ENCODE data around the gene TUFT1.
"Not testable (repeated sequence)": the region's sequence is repeated elsewhere in the genome, so short reads cannot be mapped to it uniquely, and the experiment has no call there.

TUFT1 gene

DNA sequence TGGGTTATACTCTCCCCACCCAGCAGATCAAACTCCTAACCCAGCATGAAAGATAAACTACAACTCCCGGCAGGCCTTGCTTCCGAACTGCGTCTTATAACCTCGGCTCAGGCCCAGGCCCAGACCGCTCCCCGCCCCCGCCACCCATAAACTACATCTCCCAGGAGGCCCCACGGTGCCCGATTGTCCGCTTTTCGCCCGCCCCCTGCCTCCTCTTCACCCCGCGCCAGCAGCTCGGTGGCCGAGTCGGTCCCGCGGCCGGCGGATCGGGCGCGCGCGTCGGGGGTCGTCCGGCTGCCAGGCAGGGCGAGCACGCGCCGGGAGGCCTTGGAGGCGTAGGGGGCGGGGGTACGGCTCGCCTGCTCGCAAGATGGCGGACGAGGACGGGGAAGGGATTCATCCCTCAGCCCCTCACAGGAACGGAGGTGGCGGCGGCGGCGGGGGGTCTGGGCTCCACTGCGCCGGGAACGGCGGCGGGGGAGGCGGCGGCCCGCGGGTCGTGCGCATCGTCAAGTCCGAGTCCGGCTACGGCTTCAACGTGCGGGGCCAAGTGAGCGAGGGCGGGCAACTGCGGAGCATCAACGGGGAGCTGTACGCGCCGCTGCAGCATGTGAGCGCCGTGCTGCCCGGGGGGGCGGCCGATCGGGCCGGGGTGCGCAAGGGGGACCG is 71.9 kb downstream of the TUFT1 start, which contains the start of gene SNX27:
TSS of gene SNX27 (plus strand) at position 219 of the 669 bp plus-strand sequence. CDS start at position 371, 152 bp downstream.
- H3K9me3 ChIP-seq (ENCODE audit: control insufficient read depth, low read depth, low read length): no peaks in the 10 kb centered on the region
- peak within 1 kb of the TSS; percentile 80 for H3K9ac ChIP-seq (ENCODE audit: low read length)
- H3K36me3 ChIP-seq (ENCODE audit: control insufficient read depth, low read depth, low read length): no peaks in the 10 kb centered on the region
- peaks cover 3% of the 10 kb centered on the region for H3K4me1 ChIP-seq (ENCODE audit: control insufficient read depth, low read depth, low read length)
- peak within 1 kb of the TSS; percentile 31 for H3K27ac ChIP-seq (ENCODE audit: low read length)
- no peaks in the 10 kb centered on the region for H3K27me3 ChIP-seq (ENCODE audit: control insufficient read depth, insufficient read depth, low read length)
- H3K4me3 ChIP-seq (ENCODE audit: low read length): peak within 1 kb of the TSS; percentile 97

DNA sequence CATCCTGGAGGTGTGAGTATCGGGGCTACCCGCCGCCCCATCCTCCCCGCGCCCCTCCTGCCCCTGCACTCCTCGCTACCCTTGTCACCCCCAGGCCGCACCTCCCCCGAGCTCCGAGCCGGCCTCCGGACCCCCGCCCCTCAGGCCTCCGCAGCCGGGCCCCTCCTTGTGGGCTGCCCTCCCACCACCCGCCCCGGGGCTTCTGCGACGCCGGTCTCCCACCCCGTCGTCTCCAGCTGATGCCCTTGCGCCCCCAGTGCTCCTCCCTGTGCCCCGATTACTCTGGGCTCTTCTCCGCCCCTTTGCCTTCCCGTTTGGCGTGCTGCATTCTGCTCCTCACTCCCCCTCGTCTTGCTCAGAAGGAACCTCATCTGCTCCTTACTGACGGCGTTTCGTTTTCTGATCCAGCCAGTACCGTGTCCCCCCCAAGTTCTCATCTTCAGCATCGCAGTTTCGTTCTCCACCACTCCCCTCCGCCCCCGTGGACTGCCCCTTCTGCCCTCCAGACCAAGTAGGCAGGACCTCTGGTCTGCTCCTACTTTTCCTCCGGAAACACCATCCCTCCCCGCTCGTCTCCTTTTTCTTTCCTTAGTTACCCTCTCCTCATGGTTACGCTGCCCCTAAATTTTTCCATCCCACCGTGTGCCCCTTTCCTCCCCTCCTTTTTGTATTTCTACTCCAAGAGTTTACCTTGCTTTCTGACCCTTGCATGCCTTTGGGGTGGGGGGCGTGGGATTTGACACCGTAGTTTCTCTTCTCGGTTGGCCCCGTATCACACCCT is 72.6 kb downstream of the TUFT1 start:
- Histone ChIP-seq H3K36me3 (ENCODE audit: control insufficient read depth, low read depth, low read length) (no peaks in the 10 kb centered on the region), H3K9me3 (ENCODE audit: control insufficient read depth, low read depth, low read length) (no peaks in the 10 kb centered on the region), H3K27me3 (ENCODE audit: control insufficient read depth, insufficient read depth, low read length) (no peaks in the 10 kb centered on the region), H3K4me1 (ENCODE audit: control insufficient read depth, low read depth, low read length) (peaks cover 3% of the 10 kb centered on the region), H3K9ac (ENCODE audit: low read length) (peak overlapping the region; percentile 80), H3K27ac (ENCODE audit: low read length) (peak overlapping the region; percentile 49), H3K4me3 (ENCODE audit: low read length) (peak overlapping the region; percentile 97)

- Histone ChIP-seq H3K9ac (ENCODE audit: low read length) (peak overlapping the region; percentile 80), H3K4me3 (ENCODE audit: low read length) (peak overlapping the region; percentile 97), H3K4me1 (ENCODE audit: control insufficient read depth, low read depth, low read length) (peaks cover 3% of the 10 kb centered on the region), H3K36me3 (ENCODE audit: control insufficient read depth, low read depth, low read length) (no peaks in the 10 kb centered on the region), H3K9me3 (ENCODE audit: control insufficient read depth, low read depth, low read length) (no peaks in the 10 kb centered on the region), H3K27ac (ENCODE audit: low read length) (peak overlapping the region; percentile 49), H3K27me3 (ENCODE audit: control insufficient read depth, insufficient read depth, low read length) (no peaks in the 10 kb centered on the region)
These were observed 73.2 kb downstream of the TUFT1 start for GRCh38 chr1:151613282-151613780.

GRCh38 chr1:151615711-151616504 is 75.8 kb downstream of the TUFT1 start:
- no peak overlapping the region for H3K9ac ChIP-seq (ENCODE audit: low read length)
- H3K4me3 ChIP-seq (ENCODE audit: low read length): no peak overlapping the region
- H3K9me3 ChIP-seq (ENCODE audit: control insufficient read depth, low read depth, low read length): no peaks in the 10 kb centered on the region
- no peaks in the 10 kb centered on the region for H3K27me3 ChIP-seq (ENCODE audit: control insufficient read depth, insufficient read depth, low read length)
- H3K36me3 ChIP-seq (ENCODE audit: control insufficient read depth, low read depth, low read length): no peaks in the 10 kb centered on the region
- H3K27ac ChIP-seq (ENCODE audit: low read length): no peak overlapping the region
- H3K4me1 ChIP-seq (ENCODE audit: control insufficient read depth, low read depth, low read length): peaks cover 9% of the 10 kb centered on the region

GRCh38 chr1:151616505-151616849 is 76.4 kb downstream of the TUFT1 start:
- Histone ChIP-seq H3K36me3 (ENCODE audit: control insufficient read depth, low read depth, low read length) (no peaks in the 10 kb centered on the region), H3K4me1 (ENCODE audit: control insufficient read depth, low read depth, low read length) (peaks cover 9% of the 10 kb centered on the region), H3K27ac (ENCODE audit: low read length) (no peak overlapping the region), H3K27me3 (ENCODE audit: control insufficient read depth, insufficient read depth, low read length) (no peaks in the 10 kb centered on the region), H3K9ac (ENCODE audit: low read length) (no peak overlapping the region), H3K4me3 (ENCODE audit: low read length) (no peak overlapping the region), H3K9me3 (ENCODE audit: control insufficient read depth, low read depth, low read length) (no peaks in the 10 kb centered on the region)

DNA sequence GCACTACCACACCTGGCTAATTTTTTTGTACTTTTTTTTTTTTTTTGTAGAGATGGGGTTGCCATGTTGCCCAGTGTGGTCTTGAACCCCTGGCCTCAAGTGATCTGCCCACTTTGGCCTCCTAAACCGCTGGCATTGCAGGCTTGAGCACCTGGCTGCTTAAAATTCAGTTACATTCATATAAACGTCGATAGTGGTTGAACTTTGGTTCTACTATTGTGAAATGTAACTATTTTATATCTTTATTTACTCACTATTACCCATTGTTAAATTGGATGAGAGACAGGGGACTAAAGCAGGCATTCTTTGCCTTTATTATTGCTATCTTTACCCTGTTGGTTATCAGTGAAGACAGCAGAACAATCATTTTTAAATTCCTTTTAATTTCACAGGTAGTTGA is 77.9 kb downstream of the TUFT1 start:
- Histone ChIP-seq H3K9ac (ENCODE audit: low read length) (no peak overlapping the region), H3K27ac (ENCODE audit: low read length) (no peak overlapping the region), H3K27me3 (ENCODE audit: control insufficient read depth, insufficient read depth, low read length) (no peaks in the 10 kb centered on the region), H3K36me3 (ENCODE audit: control insufficient read depth, low read depth, low read length) (no peaks in the 10 kb centered on the region), H3K4me1 (ENCODE audit: control insufficient read depth, low read depth, low read length) (peaks cover 9% of the 10 kb centered on the region), H3K4me3 (ENCODE audit: low read length) (no peak overlapping the region), H3K9me3 (ENCODE audit: control insufficient read depth, low read depth, low read length) (no peaks in the 10 kb centered on the region)

DNA sequence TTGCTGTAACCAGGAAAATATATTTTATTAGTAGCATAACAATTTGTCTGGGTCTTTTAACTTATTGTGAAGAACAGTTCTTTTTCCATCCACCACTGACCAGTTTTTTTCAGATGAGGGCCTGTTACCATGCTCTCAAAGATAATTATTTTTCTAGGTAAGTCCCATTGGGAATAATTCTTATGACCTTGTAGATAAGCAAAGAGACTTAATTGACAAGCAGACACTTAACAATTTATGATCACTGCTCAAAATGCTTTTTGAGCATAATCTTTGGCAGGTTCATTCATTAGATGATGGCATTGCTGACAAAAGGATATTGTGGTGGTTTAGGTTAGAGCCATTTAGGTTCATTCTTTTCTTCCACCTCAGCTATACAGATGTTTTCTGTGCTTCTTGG is 78.4 kb downstream of the TUFT1 start:
- Histone ChIP-seq H3K36me3 (ENCODE audit: control insufficient read depth, low read depth, low read length) (no peaks in the 10 kb centered on the region), H3K9ac (ENCODE audit: low read length) (no peak overlapping the region), H3K27ac (ENCODE audit: low read length) (no peak overlapping the region), H3K4me1 (ENCODE audit: control insufficient read depth, low read depth, low read length) (peaks cover 9% of the 10 kb centered on the region), H3K27me3 (ENCODE audit: control insufficient read depth, insufficient read depth, low read length) (no peaks in the 10 kb centered on the region), H3K4me3 (ENCODE audit: low read length) (no peak overlapping the region), H3K9me3 (ENCODE audit: control insufficient read depth, low read depth, low read length) (no peaks in the 10 kb centered on the region)

- not testable (repeated sequence) for H3K9me3 ChIP-seq (ENCODE audit: control insufficient read depth, low read depth, low read length); H3K27ac ChIP-seq (ENCODE audit: low read length); H3K9ac ChIP-seq (ENCODE audit: low read length); H3K27me3 ChIP-seq (ENCODE audit: control insufficient read depth, insufficient read depth, low read length); H3K4me3 ChIP-seq (ENCODE audit: low read length); H3K36me3 ChIP-seq (ENCODE audit: control insufficient read depth, low read depth, low read length); H3K4me1 ChIP-seq (ENCODE audit: control insufficient read depth, low read depth, low read length)
These were observed 78.9 kb downstream of the TUFT1 start for GRCh38 chr1:151618996-151619395.

GRCh38 chr1:151619489-151620093 is 79.5 kb downstream of the TUFT1 start:
- Histone ChIP-seq H3K27ac (ENCODE audit: low read length) (no peak overlapping the region), H3K9me3 (ENCODE audit: control insufficient read depth, low read depth, low read length) (no peaks in the 10 kb centered on the region), H3K4me3 (ENCODE audit: low read length) (no peak overlapping the region), H3K27me3 (ENCODE audit: control insufficient read depth, insufficient read depth, low read length) (no peaks in the 10 kb centered on the region), H3K4me1 (ENCODE audit: control insufficient read depth, low read depth, low read length) (peaks cover 6% of the 10 kb centered on the region), H3K36me3 (ENCODE audit: control insufficient read depth, low read depth, low read length) (no peaks in the 10 kb centered on the region), H3K9ac (ENCODE audit: low read length) (no peak overlapping the region)

DNA sequence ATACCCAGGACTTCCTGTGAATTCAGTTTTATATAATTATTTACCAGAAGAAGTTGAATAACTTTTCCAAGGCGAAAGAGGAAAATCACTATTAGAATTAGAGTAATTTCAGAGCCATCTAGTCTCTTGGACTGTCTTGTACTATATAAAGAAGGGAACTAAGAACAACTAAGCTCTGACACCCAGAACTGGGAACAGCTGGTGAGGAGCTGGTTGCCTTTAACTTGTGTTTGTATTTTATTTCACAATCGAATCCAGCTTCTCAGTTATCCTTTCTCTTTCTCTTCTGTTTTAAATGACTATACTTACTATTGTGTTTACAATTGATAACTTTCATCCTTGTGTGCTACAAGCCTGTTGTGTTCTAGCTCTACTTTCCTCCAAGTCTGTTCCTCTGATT is 80.2 kb downstream of the TUFT1 start:
- H3K27me3 ChIP-seq (ENCODE audit: control insufficient read depth, insufficient read depth, low read length): no peaks in the 10 kb centered on the region
- no peak overlapping the region for H3K9ac ChIP-seq (ENCODE audit: low read length)
- H3K9me3 ChIP-seq (ENCODE audit: control insufficient read depth, low read depth, low read length): no peaks in the 10 kb centered on the region
- H3K27ac ChIP-seq (ENCODE audit: low read length): no peak overlapping the region
- H3K36me3 ChIP-seq (ENCODE audit: control insufficient read depth, low read depth, low read length): no peaks in the 10 kb centered on the region
- no peak overlapping the region for H3K4me3 ChIP-seq (ENCODE audit: low read length)
- H3K4me1 ChIP-seq (ENCODE audit: control insufficient read depth, low read depth, low read length): peaks cover 6% of the 10 kb centered on the region

DNA sequence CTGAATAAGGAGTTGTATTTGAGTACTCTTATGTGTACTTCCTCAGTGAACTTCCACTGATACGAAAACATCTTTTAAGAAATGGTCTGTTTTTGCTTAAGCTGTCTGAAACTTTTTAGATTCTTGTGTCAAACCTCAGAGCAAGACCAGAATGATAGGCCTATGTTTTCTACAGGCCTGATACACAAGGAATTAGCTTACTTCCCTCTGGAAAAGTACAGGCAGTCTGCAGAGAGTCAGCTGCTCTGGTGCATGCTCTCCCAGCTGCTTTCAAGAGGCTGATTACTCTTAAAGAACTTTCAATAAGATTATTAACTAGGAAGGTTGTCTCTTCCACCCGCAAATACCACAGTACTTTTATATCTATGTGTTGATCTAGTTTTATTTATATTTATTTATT is 81.2 kb downstream of the TUFT1 start:
- no peak overlapping the region for H3K4me3 ChIP-seq (ENCODE audit: low read length)
- H3K27ac ChIP-seq (ENCODE audit: low read length): no peak overlapping the region
- peaks cover 6% of the 10 kb centered on the region for H3K4me1 ChIP-seq (ENCODE audit: control insufficient read depth, low read depth, low read length)
- H3K27me3 ChIP-seq (ENCODE audit: control insufficient read depth, insufficient read depth, low read length): no peaks in the 10 kb centered on the region
- H3K9me3 ChIP-seq (ENCODE audit: control insufficient read depth, low read depth, low read length): no peaks in the 10 kb centered on the region
- no peak overlapping the region for H3K9ac ChIP-seq (ENCODE audit: low read length)
- H3K36me3 ChIP-seq (ENCODE audit: control insufficient read depth, low read depth, low read length): no peaks in the 10 kb centered on the region
